ENCODE results near the gene FRMD8. TPM values are rescaled to one million over a fixed set of nuclear protein-coding genes. Genes with fewer than 3 reads are reported as not detected.

FRMD8 gene
- total and polyA plus RNA-seq, 9 of the 15 experiments (the other 6 are each of a cell fraction or from before 2014, with no cell fraction given), result 4.5 to 54.5 (median 15.8) TPM

DNA sequence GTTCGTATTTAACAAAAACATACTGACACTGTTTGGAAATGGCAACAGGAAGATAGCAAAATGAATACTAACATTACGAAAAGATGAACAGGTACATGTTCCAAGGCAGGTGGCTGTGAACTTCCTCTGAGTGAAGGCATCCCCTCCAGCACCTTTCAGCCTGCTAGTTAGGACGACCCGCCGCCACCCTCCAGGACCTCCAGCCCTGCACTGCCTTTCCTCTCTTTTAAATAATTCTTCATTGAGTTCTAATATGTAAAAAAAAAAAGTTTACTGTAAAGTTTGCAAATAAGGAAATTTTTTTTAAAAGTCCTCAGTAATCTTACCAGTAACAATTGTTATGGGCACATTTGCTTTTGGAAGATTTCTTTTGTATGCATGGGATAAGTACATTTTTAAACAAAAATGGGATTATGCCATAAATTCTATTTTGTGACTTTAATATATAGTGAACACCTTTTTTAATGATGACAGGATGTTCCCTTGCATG is 42.2 kb downstream of the FRMD8 start (continued):
- TF ChIP-seq ARID4B (CRISPR knock-in tag; IDR thresholded peaks at IDR 0.05) (no peak), BDP1 (IDR thresholded peaks at IDR 0.05; ENCODE audit: insufficient read depth, insufficient read length) (no peak), CGGBP1 (CRISPR knock-in tag; IDR thresholded peaks at IDR 0.05) (no peak), ZSCAN32 (CRISPR knock-in tag; IDR thresholded peaks at IDR 0.05) (no peak; the same call in none of the 2 replicates), TFAM (CRISPR knock-in tag; conservative IDR thresholded peaks at IDR 0.05) (no peak), ZFP36 (IDR thresholded peaks at IDR 0.05; ENCODE audit: low read depth, low read length, partially characterized antibody) (no peak), ZNF316 (IDR thresholded peaks at IDR 0.05) (no peak), ASH1L (IDR thresholded peaks at IDR 0.05; ENCODE audit: borderline replicate concordance, low read depth, partially characterized antibody) (no peak), HDAC6 (IDR thresholded peaks at IDR 0.05; ENCODE audit: low read depth, low read length) (no peak), HDAC2 (IDR thresholded peaks at IDR 0.05) (no peak), ZFPM2 (CRISPR knock-in tag; IDR thresholded peaks at IDR 0.05) (no peak), NONO (IDR thresholded peaks at IDR 0.05; ENCODE audit: low read depth in 2 of 2, low read length in 1 of 2) (peak in 1 of 2 experiments; percentile 88; a peak in 2 of 4 replicates), FUS (optimal IDR thresholded peaks at IDR 0.05; ENCODE audit: low read depth, low read length) (peak; percentile 99), ZSCAN29 (IDR thresholded peaks at IDR 0.05) (no peak), POLR2AphosphoS2 (IDR thresholded peaks at IDR 0.05; ENCODE audit: low read length) (peak; percentile 79), RAD51 (IDR thresholded peaks at IDR 0.05; ENCODE audit: borderline replicate concordance, low read depth) (no peak)
- TF ChIP-seq, protein P1, sequence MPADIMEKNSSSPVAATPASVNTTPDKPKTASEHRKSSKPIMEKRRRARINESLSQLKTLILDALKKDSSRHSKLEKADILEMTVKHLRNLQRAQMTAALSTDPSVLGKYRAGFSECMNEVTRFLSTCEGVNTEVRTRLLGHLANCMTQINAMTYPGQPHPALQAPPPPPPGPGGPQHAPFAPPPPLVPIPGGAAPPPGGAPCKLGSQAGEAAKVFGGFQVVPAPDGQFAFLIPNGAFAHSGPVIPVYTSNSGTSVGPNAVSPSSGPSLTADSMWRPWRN (IDR thresholded peaks at IDR 0.05; ENCODE audit: low read depth), result no peak

Measured in K562 (cell line).